K562 (cell line): ENCODE measurements around the gene WIPF2. TPM values are rescaled to one million over a fixed set of nuclear protein-coding genes. Genes with fewer than 3 reads are reported as not detected.
A peak's percentile ranks its signal among the peaks of the same experiment; 100 is the strongest.

Experiments used
- ATF3 ChIP-seq, 2 experiments: fragments of 450-650 bp in 1 of 2; sonication (generic) in 1 of 2; formaldehyde crosslinking in 1 of 2; IDR thresholded peaks in 1 of 2; conservative IDR thresholded peaks in 1 of 2; 2 replicates each; pipeline versions ENCODE4 v1.6.1 to v1.8.1; 2016 to 2023; ENCODE audit warnings: mild to moderate bottlenecking in 2 of 2, moderate library complexity in 2 of 2, inconsistent platforms in 1 of 2, missing genetic modification reagents in 1 of 2
- BRD9 ChIP-seq: fragments of 450-650 bp; IDR thresholded peaks from 2 replicates; pipeline ENCODE4 v1.6.1; 2018; ENCODE audit warnings: low read depth; ENCODE audit not compliant: partially characterized antibody
- CCNT2 ChIP-seq: IDR thresholded peaks from 2 replicates; pipeline ENCODE4 v1.6.1; 2011; ENCODE audit warnings: borderline replicate concordance, low read depth, mild to moderate bottlenecking, moderate library complexity, mixed read lengths, low read length; ENCODE audit not compliant: insufficient read length; ENCODE audit errors: extremely low read depth
- E2F6 ChIP-seq, 2 experiments: IDR thresholded peaks; 2 replicates each; pipeline ENCODE4 v1.6.1; 2011; ENCODE audit warnings: borderline replicate concordance in 1 of 2, control low read depth in 1 of 2, low read depth in 1 of 2, low read length in 1 of 2, mild to moderate bottlenecking in 1 of 2, mixed read lengths in 1 of 2, moderate library complexity in 1 of 2; ENCODE audit not compliant: insufficient read depth in 1 of 2, insufficient read length in 1 of 2, poor library complexity in 1 of 2, severe bottlenecking in 1 of 2; ENCODE audit errors: extremely low read depth in 1 of 2
- HINFP ChIP-seq: fragments of 450-650 bp; conservative IDR thresholded peaks from 2 replicates; pipeline ENCODE4 v1.6.1; 2016; ENCODE audit warnings: missing genetic modification characterization, low read depth, mild to moderate bottlenecking, control low read depth, missing compliant biosample characterization
- SLC30A9 ChIP-seq: fragments of 250-450 bp; sonication (Bioruptor Pico); IDR thresholded peaks from 2 replicates; pipeline ENCODE4 v1.8.0; 2022; ENCODE audit warnings: mild to moderate bottlenecking, moderate library complexity
- UBTF ChIP-seq, 2 experiments: IDR thresholded peaks; 2 replicates each; pipeline ENCODE4 v1.6.1; 2012; ENCODE audit warnings: improper control_type of control experiment in 2 of 2, low read depth in 2 of 2, low read length in 2 of 2, borderline replicate concordance in 1 of 2
- ZBTB5 ChIP-seq: fragments of 450-650 bp; IDR thresholded peaks from 2 replicates; pipeline ENCODE4 v1.6.1; 2017; ENCODE audit warnings: antibody characterized with exemption
- polyA plus RNA-seq, 8 experiments: library from polyadenylated mRNA; depleted of rRNA in 4 of 8; stranded (reverse) in 5 of 8; unstranded in 3 of 8; fragments of >200 nt; fragmentation: Nextera tagmentation in 2 of 8; fragmentation: Illumina TruSeq in 1 of 8; extraction: Ambion mirVana in 2 of 8; extraction: Trizol in 1 of 8; gene quantifications; 2 replicates each; pipeline versions ENCODE4 v1.2.1 to v1.2.3, GENCODE V29; 2011 to 2014; ENCODE audit warnings: inconsistent platforms in 1 of 8, missing spikeins in 1 of 8
- total RNA-seq, 7 experiments: library from RNA; depleted of rRNA in 6 of 7; stranded (reverse); fragments of >200 nt in 6 of 7; fragmentation: Illumina TruSeq in 2 of 7; extraction: Trizol in 2 of 7; gene quantifications; 2 replicates each; pipeline versions ENCODE4 v1.2.1 to v1.2.3, GENCODE V29; 2011 to 2021; ENCODE audit warnings: low replicate concordance in 1 of 7
- TF ChIP-seq, protein P1 (sequence below): fragments of 450-650 bp; formaldehyde crosslinking; conservative IDR thresholded peaks from 2 replicates; pipeline ENCODE4 v1.4.0; 2022; ENCODE audit warnings: mild to moderate bottlenecking, missing genetic modification characterization
- TF ChIP-seq, protein P2 (sequence below): sonication (generic); formaldehyde crosslinking; IDR thresholded peaks from 2 replicates; pipeline ENCODE4 v1.8.0; 2022; ENCODE audit warnings: mild to moderate bottlenecking, missing genetic modification reagents, borderline replicate concordance

Gene WIPF2
- total and polyA plus RNA-seq, 9 of the 15 experiments (the other 6 are each of a cell fraction or from before 2014, with no cell fraction given) = 3.6 to 15.0 (median 5.3) TPM

DNA sequence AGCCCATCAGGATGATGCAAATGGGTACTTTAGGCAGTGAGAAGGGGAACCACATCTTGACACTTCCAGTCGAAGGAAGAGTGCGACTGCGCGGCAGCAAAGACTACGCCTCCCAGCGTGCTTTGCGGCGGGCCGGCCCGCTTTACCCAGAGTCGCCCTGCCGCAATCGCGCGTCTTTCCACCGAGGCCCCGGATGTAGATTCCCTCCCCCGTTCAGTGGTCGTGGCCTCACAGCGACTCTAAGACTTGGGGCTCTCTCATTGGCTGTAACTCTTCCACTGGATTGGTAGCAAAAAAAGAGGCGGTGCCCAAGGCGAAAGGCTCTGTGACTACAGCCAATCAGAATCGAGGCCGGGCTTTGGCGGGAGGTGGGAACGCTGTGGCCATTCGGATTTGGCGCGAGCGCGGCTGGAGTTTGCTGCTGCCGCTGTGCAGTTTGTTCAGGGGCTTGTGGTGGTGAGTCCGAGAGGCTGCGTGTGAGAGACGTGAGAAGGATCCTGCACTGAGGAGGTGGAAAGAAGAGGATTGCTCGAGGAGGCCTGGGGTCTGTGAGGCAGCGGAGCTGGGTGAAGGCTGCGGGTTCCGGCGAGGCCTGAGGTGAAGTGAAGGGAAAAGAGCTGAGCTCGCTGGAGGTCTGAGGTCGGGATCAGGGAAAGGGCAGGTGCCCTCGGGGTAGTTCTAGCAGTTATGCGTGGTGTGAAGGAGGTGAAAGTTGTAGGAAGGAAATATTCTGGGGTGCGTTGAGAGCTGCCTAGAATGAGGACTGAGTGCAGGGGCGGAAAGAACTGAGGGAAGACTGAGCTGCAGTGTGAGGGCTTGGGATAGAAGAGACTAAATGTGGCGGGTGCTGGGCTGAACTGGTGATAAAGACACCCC is 68.6 kb downstream of the WIPF2 start, which contains the start of gene CDC6 (continued):
- 0 out of 2 replicates have a peak, but pooled peaks have one; percentile 0 for TF ChIP-seq ZBTB5
- peak; percentile 57 for TF ChIP-seq CCNT2
- TF ChIP-seq, protein P1, sequence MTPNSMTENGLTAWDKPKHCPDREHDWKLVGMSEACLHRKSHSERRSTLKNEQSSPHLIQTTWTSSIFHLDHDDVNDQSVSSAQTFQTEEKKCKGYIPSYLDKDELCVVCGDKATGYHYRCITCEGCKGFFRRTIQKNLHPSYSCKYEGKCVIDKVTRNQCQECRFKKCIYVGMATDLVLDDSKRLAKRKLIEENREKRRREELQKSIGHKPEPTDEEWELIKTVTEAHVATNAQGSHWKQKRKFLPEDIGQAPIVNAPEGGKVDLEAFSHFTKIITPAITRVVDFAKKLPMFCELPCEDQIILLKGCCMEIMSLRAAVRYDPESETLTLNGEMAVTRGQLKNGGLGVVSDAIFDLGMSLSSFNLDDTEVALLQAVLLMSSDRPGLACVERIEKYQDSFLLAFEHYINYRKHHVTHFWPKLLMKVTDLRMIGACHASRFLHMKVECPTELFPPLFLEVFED = 0 out of 2 replicates have a peak, but pooled peaks have one; percentile 9
- TF ChIP-seq, protein P2, sequence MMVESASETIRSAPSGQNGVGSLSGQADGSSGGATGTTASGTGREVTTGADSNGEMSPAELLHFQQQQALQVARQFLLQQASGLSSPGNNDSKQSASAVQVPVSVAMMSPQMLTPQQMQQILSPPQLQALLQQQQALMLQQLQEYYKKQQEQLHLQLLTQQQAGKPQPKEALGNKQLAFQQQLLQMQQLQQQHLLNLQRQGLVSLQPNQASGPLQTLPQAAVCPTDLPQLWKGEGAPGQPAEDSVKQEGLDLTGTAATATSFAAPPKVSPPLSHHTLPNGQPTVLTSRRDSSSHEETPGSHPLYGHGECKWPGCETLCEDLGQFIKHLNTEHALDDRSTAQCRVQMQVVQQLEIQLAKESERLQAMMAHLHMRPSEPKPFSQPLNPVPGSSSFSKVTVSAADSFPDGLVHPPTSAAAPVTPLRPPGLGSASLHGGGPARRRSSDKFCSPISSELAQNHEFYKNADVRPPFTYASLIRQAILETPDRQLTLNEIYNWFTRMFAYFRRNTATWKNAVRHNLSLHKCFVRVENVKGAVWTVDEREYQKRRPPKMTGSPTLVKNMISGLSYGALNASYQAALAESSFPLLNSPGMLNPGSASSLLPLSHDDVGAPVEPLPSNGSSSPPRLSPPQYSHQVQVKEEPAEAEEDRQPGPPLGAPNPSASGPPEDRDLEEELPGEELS (CRISPR knock-in tag) = no peak
- peak; percentile 90 to 97 for TF ChIP-seq E2F6 (IDR thresholded peaks at IDR 0.05; ENCODE audit: borderline replicate concordance in 1 of 2, extremely low read depth in 1 of 2, insufficient read depth in 1 of 2, insufficient read length in 1 of 2, low read depth in 1 of 2, low read length in 1 of 2, poor library complexity in 1 of 2, severe bottlenecking in 1 of 2)
- 0 out of 4 replicates have a peak, but pooled peaks have one; percentile 34 to 51 for TF ChIP-seq UBTF (IDR thresholded peaks at IDR 0.05; ENCODE audit: borderline replicate concordance in 1 of 2, low read depth in 2 of 2, low read length in 2 of 2)
- TF ChIP-seq ATF3 (IDR thresholded peaks at IDR 0.05) = no peak
- TF ChIP-seq ATF3 (CRISPR knock-in tag; conservative IDR thresholded peaks at IDR 0.05) = 0 out of 2 replicates have a peak, but pooled peaks have one; percentile 27
- TF ChIP-seq SLC30A9 (CRISPR knock-in tag) = no peak
- peak; percentile 65 for TF ChIP-seq BRD9
- TF ChIP-seq HINFP = no peak
